ENCODE results near the gene RALGPS1.

Gene RALGPS1

GRCh38 chr9:127214421-127215267 is 300.1 kb downstream of the RALGPS1 start:
- DNase-seq = peak in 20 of 58 donors; percentile 10 to 68 (median 26)

- no peak for DNase-seq
Observed at GRCh38 chr9:127215268-127216209, 301.0 kb downstream of the RALGPS1 start.

- DNase-seq = no peak
Observed at GRCh38 chr9:127216210-127216887, 301.8 kb downstream of the RALGPS1 start.

- no peak for DNase-seq
Observed at GRCh38 chr9:127216888-127217217, 302.3 kb downstream of the RALGPS1 start.

GRCh38 chr9:127218818-127219217 is 304.2 kb downstream of the RALGPS1 start:
- no peak for DNase-seq

- DNase-seq = no peak
Observed at GRCh38 chr9:127219520-127219919, 304.9 kb downstream of the RALGPS1 start.

- no peak for DNase-seq
Observed at GRCh38 chr9:127221695-127222094, 307.1 kb downstream of the RALGPS1 start.

- no peak for DNase-seq
Observed at GRCh38 chr9:127222388-127223095, 308.0 kb downstream of the RALGPS1 start.

GRCh38 chr9:127223266-127223665 is 308.7 kb downstream of the RALGPS1 start:
- no peak for DNase-seq

GRCh38 chr9:127223810-127224177 is 309.2 kb downstream of the RALGPS1 start:
- DNase-seq = peak in 4 of 58 donors; percentile 35 to 62 (median 37)

- peak in 57 of 58 donors; percentile 44 to 92 (median 83) for DNase-seq
Observed at GRCh38 chr9:127224178-127224882, 309.7 kb downstream of the RALGPS1 start.

- peak; percentile 72 to 99 (median 96) for DNase-seq
Observed at GRCh38 chr9:127224883-127225739, 310.5 kb downstream of the RALGPS1 start.

- DNase-seq = peak in 15 of 58 donors; percentile 10 to 50 (median 32)
Observed at GRCh38 chr9:127225801-127226625, 311.4 kb downstream of the RALGPS1 start.

- DNase-seq = no peak
Observed at GRCh38 chr9:127229691-127230417, 315.3 kb downstream of the RALGPS1 start.

- DNase-seq = no peak
Observed at GRCh38 chr9:127231666-127232065, 317.1 kb downstream of the RALGPS1 start.

GRCh38 chr9:127232833-127233549 is 318.4 kb downstream of the RALGPS1 start:
- no peak for DNase-seq

GRCh38 chr9:127233550-127233949 is 319.0 kb downstream of the RALGPS1 start:
- no peak for DNase-seq
